Right lobe of liver (tissue), 5 donors: Measurements from ENCODE around the gene CCDC152. TPM values are rescaled to one million over a fixed set of nuclear protein-coding genes. Genes with fewer than 3 reads are reported as not detected.

Experiments
- total RNA-seq, 6 experiments: library from RNA; depleted of rRNA in 2 of 6; stranded (reverse); fragments of >200 nt in 2 of 6; fragmentation: NEBNext Ultra II Directional in 3 of 6; extraction: Animal tissue kit (Norgen Biotek cat#: 25700) in 3 of 6; gene quantifications; one replicate each; pipeline versions ENCODE4 v1.1.0 to v1.2.4, GENCODE V29; 2016 to 2023
- donor health status: DM: no; HTN: no; CAD: no.
- donor health status: DM: no; HTN: no; CAD: no.
- donor health status: DM: no; HTN: yes; CAD: no.
- donor health status: DM: no; HTN: yes; CAD: no.

The CCDC152 gene
- total RNA-seq, 6 experiments from 2014 or later = 0.06 to 1.2 (median 0.42) TPM; not detected in 1

Other genes with a start within 250 kb of the CCDC152 start
- 1,000 to 10,000 TPM; 1,892 to 2,891 (median 2,149) TPM for gene SELENOP, start 55.1 kb downstream of the CCDC152 start, total RNA-seq